ENCODE results near the gene BNIP2. TPM values are rescaled to one million over a fixed set of nuclear protein-coding genes. Genes with fewer than 3 reads are reported as not detected.

The BNIP2 gene
- polyA plus RNA-seq, 1 donor: 54.3 TPM

DNA sequence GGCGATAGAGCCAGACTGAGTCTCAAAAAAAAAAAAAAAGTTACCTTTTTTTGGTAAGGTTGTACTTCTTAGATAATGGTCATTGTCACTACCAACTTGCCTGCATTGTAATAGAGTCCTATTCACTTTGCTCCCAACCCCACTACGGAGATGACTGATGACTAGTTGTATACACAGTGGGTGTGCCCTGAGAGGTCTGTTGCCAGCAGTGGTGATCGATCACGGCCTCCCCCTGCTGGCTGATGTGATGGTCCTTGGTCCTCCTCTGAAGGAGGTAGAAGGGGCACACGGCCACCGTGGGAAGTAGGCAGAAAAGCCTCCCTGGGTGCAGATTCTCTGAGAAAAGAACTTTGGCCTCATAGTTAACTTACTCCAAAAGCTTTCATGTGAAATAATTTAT lies 66.8 kb downstream of the BNIP2 start:
- no peak for DNase-seq

DNA sequence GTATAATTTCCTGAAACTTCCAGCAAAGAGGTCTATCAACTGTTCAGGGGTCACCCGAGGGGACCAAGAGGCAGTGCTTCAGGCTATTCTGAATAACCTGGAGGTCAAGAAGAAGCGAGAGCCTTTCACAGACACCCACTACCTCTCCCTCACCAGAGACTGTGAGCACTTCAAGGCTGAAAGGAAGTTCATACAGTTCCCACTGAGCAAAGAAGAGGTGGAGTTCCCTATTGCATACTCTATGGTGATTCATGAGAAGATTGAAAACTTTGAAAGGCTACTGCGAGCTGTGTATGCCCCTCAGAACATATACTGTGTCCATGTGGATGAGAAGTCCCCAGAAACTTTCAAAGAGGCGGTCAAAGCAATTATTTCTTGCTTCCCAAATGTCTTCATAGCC lies 70.7 kb downstream of the BNIP2 start:
- no peak for DNase-seq

DNA sequence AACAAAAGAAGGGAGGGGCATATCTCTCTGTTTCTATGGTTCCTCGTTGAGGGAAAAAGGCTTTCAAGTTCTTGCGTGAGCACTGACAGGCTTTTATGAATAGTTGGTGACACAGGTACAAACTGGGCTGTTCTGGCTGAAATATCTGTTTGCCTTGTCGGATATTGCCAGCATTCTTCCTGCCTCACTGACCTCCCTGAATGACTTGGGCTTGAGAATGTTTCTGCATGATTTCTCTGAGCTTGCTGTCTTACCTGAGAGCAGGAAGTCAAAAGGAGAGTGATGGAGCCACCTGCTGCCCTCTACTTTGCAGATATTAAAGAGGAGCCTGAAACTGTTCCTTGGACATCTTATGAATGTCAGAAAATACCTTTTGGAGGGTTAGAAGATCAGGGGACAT lies 72.7 kb downstream of the BNIP2 start:
- no peak for DNase-seq

DNA sequence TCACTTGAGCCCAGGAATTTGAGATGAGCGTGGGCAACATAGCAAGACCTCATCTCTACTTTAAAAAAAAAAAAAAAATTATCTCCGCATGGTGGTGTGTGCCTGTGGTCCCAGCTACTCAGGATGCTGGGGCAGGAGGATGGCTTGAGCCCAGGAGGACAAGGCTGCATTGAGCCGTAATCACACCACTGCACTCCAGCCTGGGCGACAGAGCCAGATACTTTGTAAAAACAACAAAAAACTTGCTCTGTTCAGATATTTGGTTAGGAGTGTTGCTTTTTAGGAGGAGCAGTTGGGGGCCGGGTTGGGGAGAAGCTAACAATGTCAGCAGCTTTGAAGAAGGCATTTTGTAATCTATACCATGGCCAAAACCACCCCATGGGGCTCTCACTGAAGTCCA lies 73.5 kb downstream of the BNIP2 start:
- DNase-seq: no peak

DNA sequence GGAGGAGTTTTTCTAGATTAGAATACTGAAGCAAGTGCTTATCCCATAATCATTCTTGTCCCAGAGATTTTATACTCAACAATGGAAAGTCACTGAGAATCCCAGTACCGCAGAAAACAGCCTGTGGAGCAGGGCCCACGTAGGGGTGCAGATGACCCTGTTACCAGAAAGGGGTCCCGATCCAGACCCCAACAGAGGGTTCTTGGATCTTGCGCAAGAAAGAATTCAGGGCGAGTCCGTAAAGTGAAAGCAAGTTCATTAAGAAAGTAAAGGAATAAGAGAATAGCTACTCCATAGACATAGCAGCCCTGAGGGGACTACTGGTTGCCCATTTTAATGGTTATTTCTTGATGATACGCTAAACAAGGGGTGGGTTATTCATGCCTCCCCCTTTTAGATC lies 75.0 kb downstream of the BNIP2 start:
- DNase-seq: no peak

DNA sequence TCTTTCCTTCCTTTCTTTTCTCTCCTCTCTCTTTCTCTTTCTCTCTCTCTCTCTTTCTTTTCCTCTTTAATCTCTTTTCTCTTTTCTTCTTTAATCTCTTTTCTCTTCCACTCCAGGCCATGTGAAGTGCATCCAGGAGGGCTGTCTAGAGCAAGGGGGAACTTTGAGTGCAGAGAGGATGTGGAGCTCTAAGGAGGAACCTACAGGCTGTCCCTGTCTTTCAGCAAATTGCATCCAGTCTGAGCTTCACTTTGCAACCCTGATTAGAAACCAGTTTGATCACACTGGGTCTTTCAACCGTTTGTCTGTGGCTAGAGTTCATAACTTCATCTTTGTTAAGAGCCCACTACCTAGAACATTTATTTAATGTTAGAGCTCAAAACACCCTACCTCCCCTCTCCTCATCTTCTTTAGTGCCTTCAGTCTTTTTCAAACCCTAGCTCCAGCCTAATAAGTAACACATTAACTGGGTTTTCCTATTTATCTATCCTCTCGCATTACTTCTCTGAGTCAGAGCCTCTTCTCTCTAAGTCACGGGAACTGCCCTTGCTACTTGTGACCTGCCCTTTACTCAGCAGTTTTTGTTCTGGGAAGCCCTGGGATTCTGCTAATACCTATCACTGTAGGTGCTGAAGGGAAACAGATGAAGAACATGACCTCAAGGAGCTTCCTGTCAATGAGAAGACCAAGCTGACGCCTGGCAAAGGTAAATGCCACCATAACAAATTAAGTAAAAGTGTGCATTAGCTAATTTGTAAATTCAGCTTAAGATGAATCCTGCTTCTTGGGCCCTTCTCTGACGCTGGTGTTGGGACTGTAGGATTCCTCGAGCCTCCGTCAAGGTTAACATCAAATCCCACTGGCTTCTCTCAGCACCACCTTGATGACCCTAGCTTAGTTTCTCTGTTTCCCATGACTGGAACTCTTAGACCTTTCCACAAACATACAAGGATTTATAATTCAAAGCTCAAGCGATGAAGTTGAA lies 77.6 kb downstream of the BNIP2 start, which contains the start of gene GCNT3:
Gene GCNT3, plus strand, starts transcription at position 508 of the 985 bp plus-strand sequence. CDS start 6,456 bp downstream, outside the sequence.
- no peak for DNase-seq

DNA sequence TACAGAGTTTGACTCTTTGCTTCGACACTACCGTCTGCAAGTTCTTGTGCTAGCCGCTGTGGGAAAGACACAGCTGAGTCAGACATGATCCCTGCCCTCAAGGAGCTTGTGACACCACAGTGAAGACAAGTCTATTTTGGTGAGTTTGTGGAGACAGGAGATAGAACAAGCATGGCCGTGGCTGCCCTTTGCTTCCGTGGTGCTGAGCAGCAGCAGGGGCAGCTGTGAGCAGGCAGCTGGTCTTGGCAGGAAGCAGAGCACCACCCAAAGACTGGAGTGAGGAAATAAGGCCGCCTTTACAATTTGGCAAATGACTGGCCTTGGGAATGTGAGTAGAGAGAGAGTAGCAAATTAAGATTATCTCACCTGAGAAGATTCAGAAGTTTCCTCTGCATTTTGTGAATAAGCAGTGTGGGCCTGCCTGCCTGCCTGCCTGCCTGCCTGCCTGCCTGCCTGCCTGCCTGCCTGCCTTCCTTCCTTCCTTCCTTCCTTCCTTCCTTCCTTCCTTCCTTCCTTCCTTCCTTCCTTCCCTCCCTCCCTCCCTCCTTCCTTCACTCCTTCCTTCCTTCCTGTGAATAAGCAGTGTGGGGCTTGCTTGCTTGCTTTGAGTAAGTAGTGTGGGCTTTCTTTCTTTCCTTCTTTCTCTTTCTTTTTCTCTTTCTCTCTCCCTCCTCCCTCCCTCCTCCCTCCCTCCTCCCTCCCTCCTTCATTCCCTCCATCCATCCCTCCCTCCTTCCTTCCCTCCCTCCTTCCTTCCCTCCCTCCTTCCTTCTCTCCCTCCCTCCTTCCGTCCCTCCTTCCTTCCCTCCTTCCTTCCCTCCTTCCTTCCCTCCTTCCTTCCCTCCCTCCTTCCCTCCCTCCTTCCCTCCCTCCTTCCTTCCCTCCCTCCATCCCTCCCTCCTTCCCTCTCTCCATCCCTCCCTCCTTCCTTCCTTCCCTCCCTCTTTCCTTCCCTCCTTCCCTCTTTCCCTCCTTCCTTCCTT lies 79.1 kb downstream of the BNIP2 start:
- no peak for DNase-seq

Other genes starting within 250 kb of the BNIP2 start
- gene GCNT3, start 77.5 kb downstream of the BNIP2 start, polyA plus RNA-seq (ENCODE audit: insufficient read length): 0.19 TPM
- gene GTF2A2, start 31.8 kb downstream of the BNIP2 start, polyA plus RNA-seq (ENCODE audit: insufficient read length): 97.9 TPM